ENCODE measurements around the gene GAS7.
"Not testable (repeated sequence)": the region's sequence is repeated elsewhere in the genome, so short reads cannot be mapped to it uniquely, and the experiment has no call there.

Gene GAS7

DNA sequence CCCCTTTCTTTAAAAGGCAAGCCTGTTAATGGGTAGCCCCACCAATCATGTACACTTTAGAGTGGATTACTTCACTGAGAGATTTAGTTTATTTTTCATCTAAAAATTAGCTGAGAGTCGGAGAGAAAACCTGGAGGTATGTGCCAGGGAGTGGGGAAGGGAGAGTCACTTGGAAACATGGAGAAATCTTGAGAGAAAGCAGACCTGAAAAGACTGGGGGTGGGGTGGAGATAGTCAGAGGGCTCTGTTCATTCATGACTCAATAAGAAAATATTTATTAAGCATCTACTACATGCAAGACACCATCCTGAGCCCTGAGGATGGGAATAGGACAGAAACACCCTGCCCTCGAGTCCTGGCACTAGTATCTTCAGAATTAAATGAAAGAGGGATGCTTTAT, 265.9 kb downstream of the GAS7 start:
- no peak for FAIRE-seq

DNA sequence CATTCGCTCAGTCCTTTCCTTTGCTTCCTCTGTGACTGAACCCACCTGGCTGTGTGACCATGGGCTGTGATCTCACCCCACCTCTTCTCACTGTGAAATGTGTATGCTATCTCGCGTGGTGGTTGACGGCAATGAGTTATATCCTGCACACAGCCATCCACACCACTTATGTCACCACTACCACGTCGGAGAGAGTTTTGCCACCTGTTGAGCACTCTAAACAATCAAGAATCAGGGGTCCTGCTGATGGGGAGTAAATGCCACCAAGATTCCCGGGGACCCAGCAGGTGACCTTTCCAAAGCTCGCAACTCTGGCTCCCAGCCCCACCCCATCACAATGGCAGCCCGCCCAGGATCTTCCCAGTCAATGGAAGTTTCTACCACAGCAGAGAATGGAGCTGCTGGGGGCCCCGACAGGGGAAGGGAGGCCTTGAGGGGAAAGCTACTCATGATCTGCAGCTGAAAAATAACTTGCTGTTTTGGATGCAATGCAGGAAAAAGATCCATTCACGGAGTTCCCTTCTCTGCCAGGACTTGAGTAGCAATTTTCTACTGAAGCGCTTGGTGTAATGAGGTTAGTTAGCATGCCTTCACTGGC, 267.2 kb downstream of the GAS7 start:
- no peak for FAIRE-seq

GRCh38 chr17:9929871-9930270, 268.5 kb downstream of the GAS7 start:
- no peak for FAIRE-seq

GRCh38 chr17:9928601-9929333, 269.6 kb downstream of the GAS7 start:
- FAIRE-seq, result no peak

GRCh38 chr17:9926150-9926804, 272.1 kb downstream of the GAS7 start:
- FAIRE-seq, result no peak

- FAIRE-seq, result no peak
Measured at GRCh38 chr17:9925457-9925856, 272.9 kb downstream of the GAS7 start.

- no peak for FAIRE-seq
Measured at GRCh38 chr17:9924735-9925191, 273.6 kb downstream of the GAS7 start.

- FAIRE-seq, result no peak
Measured at GRCh38 chr17:9922012-9922848, 276.2 kb downstream of the GAS7 start.

GRCh38 chr17:9921216-9921615, 277.2 kb downstream of the GAS7 start:
- not testable (repeated sequence) for FAIRE-seq

DNA sequence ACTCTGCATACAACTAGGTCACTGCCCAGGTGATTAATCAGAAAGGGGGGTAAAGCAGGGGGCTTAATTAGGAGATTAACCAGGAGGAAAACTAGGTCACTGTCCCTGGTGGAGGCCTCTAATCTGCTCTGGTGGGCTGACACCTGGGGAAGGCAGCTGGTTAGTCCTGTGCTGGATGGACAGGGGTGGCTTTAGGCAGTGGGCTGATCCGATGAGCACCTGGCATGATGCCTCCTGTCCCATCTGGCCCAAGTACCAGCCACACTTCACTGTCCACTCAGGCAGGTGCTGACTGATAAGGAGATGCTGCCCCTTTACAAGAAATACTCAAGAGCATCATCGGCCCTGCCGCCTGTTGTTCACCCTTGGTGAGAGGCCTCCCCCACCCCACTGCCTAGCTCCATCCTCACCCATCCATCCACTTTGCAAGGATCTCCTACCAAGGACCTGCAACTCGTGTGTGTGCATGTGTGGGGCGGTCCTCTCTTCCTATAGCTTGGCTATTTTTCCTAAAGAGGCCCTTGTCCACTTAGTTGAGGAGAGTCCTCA, 279.5 kb downstream of the GAS7 start:
- FAIRE-seq, result no peak

DNA sequence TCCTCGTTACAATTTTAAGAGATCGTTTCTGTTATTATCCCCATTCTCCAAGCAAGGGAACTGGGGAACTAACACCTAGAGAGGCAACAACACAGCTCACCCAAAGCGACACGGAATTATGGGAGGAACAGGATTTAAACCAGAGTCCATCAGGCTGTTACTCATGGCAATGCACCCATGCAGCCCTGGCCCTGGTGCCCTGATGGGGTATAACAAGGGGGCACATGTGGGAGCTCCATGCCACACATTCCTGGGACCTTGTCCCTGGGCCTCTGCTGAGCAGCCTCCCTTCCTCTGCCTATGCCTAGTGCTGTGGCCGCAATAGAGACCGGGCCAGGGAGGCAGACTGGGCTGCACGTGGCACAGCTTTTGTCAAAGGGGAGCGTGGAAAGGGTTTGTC, 280.1 kb downstream of the GAS7 start:
- no peak for FAIRE-seq

- FAIRE-seq, result no peak
Measured at GRCh38 chr17:9917801-9918200, 280.6 kb downstream of the GAS7 start.

DNA sequence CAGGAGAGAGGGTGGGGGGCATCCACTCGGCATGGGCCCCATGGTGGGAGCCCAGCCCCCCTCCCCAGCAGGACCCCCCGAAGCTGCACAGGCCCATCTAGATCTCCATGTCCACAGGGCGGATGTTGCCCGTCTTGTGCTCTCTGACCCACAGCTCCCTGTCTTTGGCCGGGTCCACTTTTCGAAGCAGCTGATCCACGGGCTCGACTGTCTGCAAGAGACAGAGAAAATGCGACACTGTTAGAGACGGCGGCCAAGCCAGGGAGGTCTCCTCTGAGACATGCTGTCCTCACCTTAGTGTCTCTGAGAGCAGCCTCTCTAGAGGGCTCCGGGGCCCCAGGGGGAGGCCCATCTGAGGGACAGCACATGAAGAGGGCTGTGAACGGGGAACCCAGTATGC, 281.3 kb downstream of the GAS7 start:
- FAIRE-seq, result no peak

DNA sequence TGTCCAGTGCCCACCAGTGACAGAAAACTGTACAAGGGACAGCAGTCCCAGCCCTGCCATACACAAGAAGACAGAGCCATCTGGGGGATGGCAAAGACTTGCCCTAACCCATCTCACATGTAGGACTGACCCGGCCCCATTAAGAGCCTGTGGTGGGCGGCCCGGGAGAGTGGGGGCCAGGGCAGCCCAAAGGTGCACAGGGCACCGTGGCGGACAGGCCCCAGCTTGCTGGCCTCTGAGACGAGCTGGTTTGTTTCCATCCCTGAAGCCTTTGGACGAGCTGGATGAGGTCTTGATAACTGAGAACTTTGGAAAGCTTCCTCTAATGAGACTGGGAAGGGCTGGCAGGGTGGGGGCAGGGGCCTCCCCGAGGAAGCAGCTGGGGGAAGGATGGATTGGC, 282.3 kb downstream of the GAS7 start:
- no peak for FAIRE-seq

- FAIRE-seq, result no peak
Measured at GRCh38 chr17:9913476-9913875, 284.9 kb downstream of the GAS7 start.

DNA sequence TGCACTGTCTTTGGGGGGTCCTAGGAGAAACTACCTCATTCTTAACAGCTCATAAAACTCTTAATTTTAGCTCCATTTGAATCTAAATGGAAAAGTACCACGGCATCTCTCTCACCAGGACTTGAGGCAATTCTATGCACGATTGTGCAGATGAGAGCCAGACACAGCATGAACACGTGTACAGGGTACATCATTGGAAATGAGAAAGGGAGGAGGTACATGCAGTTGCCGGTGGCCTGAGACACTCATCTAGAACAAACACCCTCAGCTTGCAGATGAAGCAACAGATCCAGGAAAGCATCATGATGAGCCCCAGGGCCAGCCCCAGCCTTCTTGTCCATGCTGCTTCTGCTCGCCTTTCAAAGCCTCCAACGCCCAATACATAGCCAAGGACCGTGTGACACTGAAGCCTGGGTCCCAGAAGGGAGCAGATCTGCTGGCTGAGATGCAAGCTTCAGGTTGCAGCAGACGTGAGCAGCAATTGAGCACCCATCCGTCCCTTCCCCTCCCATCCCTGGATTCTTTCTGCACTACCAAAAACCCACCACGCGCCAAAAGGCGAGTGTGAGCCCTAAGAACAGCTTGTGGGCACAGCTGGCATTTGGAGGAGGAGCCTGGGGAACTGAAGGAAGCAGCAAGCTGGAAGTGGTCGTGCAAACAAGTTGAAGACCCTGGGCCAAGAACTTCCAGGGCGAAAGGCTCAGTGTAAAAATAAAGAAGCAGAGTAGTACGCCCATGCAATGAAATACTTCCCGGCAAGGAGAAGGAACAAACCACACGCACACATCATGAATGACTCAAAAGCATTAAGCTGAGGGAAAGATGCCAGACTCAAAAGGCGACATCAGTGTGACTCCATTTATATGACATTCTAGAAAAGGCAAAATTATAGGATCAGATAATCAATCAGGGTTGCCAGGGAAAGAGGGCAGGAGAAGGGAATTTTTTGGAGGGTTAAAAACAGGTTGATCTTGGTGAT, 286.0 kb downstream of the GAS7 start:
- no peak for FAIRE-seq

GRCh38 chr17:9911089-9911488, 287.3 kb downstream of the GAS7 start:
- no peak for FAIRE-seq

DNA sequence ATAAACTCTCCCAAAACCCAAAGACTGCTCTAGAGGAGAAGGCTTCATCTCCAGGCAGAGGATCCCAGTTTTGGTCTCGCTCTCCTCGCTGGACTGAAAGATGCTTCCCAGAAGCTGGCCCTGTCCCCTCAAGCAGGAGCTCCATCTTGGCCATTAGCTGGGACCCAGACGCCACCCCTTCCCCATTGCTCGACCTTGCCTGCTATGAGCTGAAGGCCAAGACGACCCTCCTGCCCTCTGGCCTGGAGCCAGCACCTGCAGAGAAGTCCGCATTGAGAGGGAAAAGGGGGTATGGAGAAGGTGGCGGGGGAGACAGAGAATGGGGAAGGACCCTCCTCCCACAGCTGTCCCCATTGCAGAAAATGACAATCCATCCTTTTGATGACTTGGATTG, 289.8 kb downstream of the GAS7 start:
- no peak for FAIRE-seq

GRCh38 chr17:9907883-9908648, 290.3 kb downstream of the GAS7 start:
- FAIRE-seq, result no peak

- no peak for FAIRE-seq
Measured at GRCh38 chr17:9907131-9907530, 291.3 kb downstream of the GAS7 start.

GRCh38 chr17:9906616-9907015, 291.8 kb downstream of the GAS7 start:
- no peak for FAIRE-seq
